Panc1 (cell line): ENCODE data around the gene ZBTB18. TPM values are rescaled to one million over a fixed set of nuclear protein-coding genes. Genes with fewer than 3 reads are reported as not detected.

Source experiments
- ATAC-seq: fragments of 200-7000 bp; cut with Tn5 transposase; 2 replicates; pipeline ENCODE4 v1.9.1; 2020; ENCODE audit warnings: mild to moderate bottlenecking, moderate library complexity
- BruUV-seq: library from RNA; stranded (reverse); fragments of 400-500 nt; replicated peaks from 2 replicates; lab custom pipeline; 2021; lab: Mats Ljungman, UMichigan
- CTCF ChIA-PET: fragments of 300-600 bp; sonication (Branson Sonifier 250); formaldehyde crosslinking; loops from one replicate; lab custom pipeline; 2022; ENCODE audit warnings: antibody characterized with exemption; lab: Charles Lee
- POLR2A ChIA-PET: fragments of 300-600 bp; sonication (Branson Sonifier 250); formaldehyde crosslinking; loops from one replicate; lab custom pipeline; 2022; ENCODE audit warnings: antibody characterized with exemption; lab: Charles Lee
- DNase-seq: peaks from one replicate; pipeline ENCODE4 v3.0.0-alpha.2; 2010; ENCODE audit warnings: low read depth, low spot score
- H3K27ac ChIP-seq: 2 replicates; pipeline ENCODE4 v1.5.1; 2011; ENCODE audit warnings: mild to moderate bottlenecking, low read length, inconsistent platforms
- H3K27me3 ChIP-seq: fragments of 200-500 bp; sonication (Bioruptor generic); 2 replicates; pipeline ENCODE4 v1.6.0; 2014; ENCODE audit warnings: low read length, inconsistent platforms; ENCODE audit not compliant: control insufficient read depth, insufficient read depth
- H3K36me3 ChIP-seq: fragments of 200-500 bp; sonication (Bioruptor generic); 2 replicates; pipeline ENCODE4 v1.5.1; 2014; ENCODE audit warnings: inconsistent platforms, mild to moderate bottlenecking, low read length, moderate library complexity; ENCODE audit not compliant: control insufficient read depth, insufficient read depth
- H3K4me1 ChIP-seq: 2 replicates; pipeline ENCODE4 v1.5.1; 2011; ENCODE audit warnings: inconsistent platforms, mild to moderate bottlenecking, low read length, moderate library complexity; ENCODE audit not compliant: control insufficient read depth, insufficient read depth
- H3K4me3 ChIP-seq, 2 experiments: 2 replicates each; pipeline ENCODE4 v1.5.1; 2011 to 2012; ENCODE audit warnings: low read depth in 2 of 2, low read length in 2 of 2, mild to moderate bottlenecking in 2 of 2, inconsistent platforms in 1 of 2, moderate library complexity in 1 of 2
- H3K9me3 ChIP-seq: fragments of 200-500 bp; sonication (Bioruptor generic); 2 replicates; pipeline ENCODE4 v1.5.1; 2014; ENCODE audit warnings: low read depth, mild to moderate bottlenecking, inconsistent platforms, low read length, moderate library complexity; ENCODE audit not compliant: control insufficient read depth, insufficient read depth
- POLR2AphosphoS5 ChIP-seq: IDR thresholded peaks from 2 replicates; pipeline ENCODE4 v1.6.1; 2012; ENCODE audit warnings: mild to moderate bottlenecking, low read depth, low read length, moderate library complexity
- REST ChIP-seq, 2 experiments: IDR thresholded peaks; 2 replicates each; pipeline ENCODE4 v1.6.1; 2011 to 2012; ENCODE audit warnings: low read depth in 2 of 2, control low read depth in 1 of 2, low read length in 1 of 2, mild to moderate bottlenecking in 1 of 2, moderate library complexity in 1 of 2; ENCODE audit not compliant: insufficient read depth in 1 of 2
- SIN3A ChIP-seq: IDR thresholded peaks from 2 replicates; pipeline ENCODE4 v1.6.1; 2012; ENCODE audit warnings: low read depth, mild to moderate bottlenecking, low read length, moderate library complexity, borderline replicate concordance; ENCODE audit not compliant: insufficient read depth
- TCF7L2 ChIP-seq: IDR thresholded peaks from 2 replicates; pipeline ENCODE4 v1.6.1; 2011; ENCODE audit warnings: mild to moderate bottlenecking, low read depth, low read length, inconsistent platforms
- in situ Hi-C: cut with HindIII; loops from 2 replicates; pipeline ENCODE4 v1.10.0; 2016; ENCODE audit warnings: low sequenced_read_pairs, low pct_unique_long_range_greater_than_20kb
- intact Hi-C: fragments of 100-400 bp; cut with micrococcal nuclease; formaldehyde crosslinking; loops from one replicate; pipeline ENCODE4 v1.10.0; 2022; ENCODE audit not compliant: unreplicated experiment
- total RNA-seq: library from RNA; stranded (reverse); gene quantifications from one replicate; pipeline ENCODE4 v1.2.1, GENCODE V29; 2021; ENCODE audit not compliant: unreplicated experiment
- TF ChIP-seq, protein P1 (sequence below): fragments of 450-650 bp; IDR thresholded peaks from 2 replicates; pipeline ENCODE4 v1.5.1; 2017; ENCODE audit warnings: mild to moderate bottlenecking

ZBTB18 gene
- total RNA-seq, 1 experiment from 2014 or later = 9.9 TPM

GRCh38 chr1:244011786-244012185, 39.3 kb upstream of the ZBTB18 start:
- Histone ChIP-seq H3K27ac (no peak overlapping the region), H3K27me3 (peaks cover 4% of the 10 kb centered on the region; the same call in 1 of the 2 replicates), H3K36me3 (no peaks in the 10 kb centered on the region), H3K9me3 (no peaks in the 10 kb centered on the region), H3K4me3 (no peak overlapping the region), H3K4me1 (no peaks in the 10 kb centered on the region)
- TF ChIP-seq POLR2AphosphoS5 (no peak), TCF7L2 (no peak), REST (IDR thresholded peaks at IDR 0.05; ENCODE audit: insufficient read depth in 1 of 2, low read depth in 2 of 2, low read length in 1 of 2) (no peak), SIN3A (no peak)
- TF ChIP-seq, protein P1, sequence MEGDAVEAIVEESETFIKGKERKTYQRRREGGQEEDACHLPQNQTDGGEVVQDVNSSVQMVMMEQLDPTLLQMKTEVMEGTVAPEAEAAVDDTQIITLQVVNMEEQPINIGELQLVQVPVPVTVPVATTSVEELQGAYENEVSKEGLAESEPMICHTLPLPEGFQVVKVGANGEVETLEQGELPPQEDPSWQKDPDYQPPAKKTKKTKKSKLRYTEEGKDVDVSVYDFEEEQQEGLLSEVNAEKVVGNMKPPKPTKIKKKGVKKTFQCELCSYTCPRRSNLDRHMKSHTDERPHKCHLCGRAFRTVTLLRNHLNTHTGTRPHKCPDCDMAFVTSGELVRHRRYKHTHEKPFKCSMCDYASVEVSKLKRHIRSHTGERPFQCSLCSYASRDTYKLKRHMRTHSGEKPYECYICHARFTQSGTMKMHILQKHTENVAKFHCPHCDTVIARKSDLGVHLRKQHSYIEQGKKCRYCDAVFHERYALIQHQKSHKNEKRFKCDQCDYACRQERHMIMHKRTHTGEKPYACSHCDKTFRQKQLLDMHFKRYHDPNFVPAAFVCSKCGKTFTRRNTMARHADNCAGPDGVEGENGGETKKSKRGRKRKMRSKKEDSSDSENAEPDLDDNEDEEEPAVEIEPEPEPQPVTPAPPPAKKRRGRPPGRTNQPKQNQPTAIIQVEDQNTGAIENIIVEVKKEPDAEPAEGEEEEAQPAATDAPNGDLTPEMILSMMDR = no peak
- POLR2A ChIA-PET = no interaction called here
- intact Hi-C loops (no loop called here), in situ Hi-C loops (no loop called here)
- ATAC-seq (no peak), DNase-seq (no peak)
- no TSS peak for BruUV-seq
- CTCF ChIA-PET = no interaction called here

- intact Hi-C loops = no loop called here
- TF ChIP-seq SIN3A = no peak
- TF ChIP-seq POLR2AphosphoS5 = no peak
- no peak for TF ChIP-seq REST (IDR thresholded peaks at IDR 0.05; ENCODE audit: insufficient read depth in 1 of 2, low read depth in 2 of 2, low read length in 1 of 2)
- TF ChIP-seq, protein P1 = no peak
- no peak for TF ChIP-seq TCF7L2
- CTCF ChIA-PET = no interaction called here
- ATAC-seq (no peak), DNase-seq (no peak)
- Histone ChIP-seq H3K4me1 (no peaks in the 10 kb centered on the region), H3K4me3 (no peak overlapping the region), H3K9me3 (no peaks in the 10 kb centered on the region), H3K36me3 (no peaks in the 10 kb centered on the region), H3K27ac (no peak overlapping the region), H3K27me3 (peaks cover 4% of the 10 kb centered on the region; the same call in 1 of the 2 replicates)
- in situ Hi-C loops = no loop called here
- no TSS peak for BruUV-seq
- POLR2A ChIA-PET = no interaction called here
These were observed 38.9 kb upstream of the ZBTB18 start for GRCh38 chr1:244012202-244012601.
